ENCODE results near the gene ZRANB3. TPM values are rescaled to one million over a fixed set of nuclear protein-coding genes. Genes with fewer than 3 reads are reported as not detected.

Gene ZRANB3
- total and polyA plus RNA-seq, 4 donors = 2.5 to 7.2 (median 4.1) TPM

DNA sequence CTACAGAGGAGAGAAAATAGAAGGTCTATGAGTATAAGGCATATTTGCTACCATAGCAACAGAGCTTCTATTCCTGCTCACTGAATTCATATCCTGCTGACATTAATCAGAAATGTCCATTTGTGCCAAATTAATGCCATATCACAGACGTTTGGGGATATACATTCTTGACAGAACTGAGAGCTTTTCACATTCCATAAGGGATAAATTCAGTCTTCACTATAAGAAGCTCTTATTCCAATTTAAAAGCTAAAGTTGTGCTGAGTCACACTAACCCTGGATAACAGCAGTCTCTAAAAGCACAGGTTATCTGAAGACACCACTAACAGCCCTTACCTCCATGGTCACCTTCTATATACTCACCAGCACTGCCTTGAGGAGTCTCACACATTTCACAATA lies 300.9 kb downstream of the ZRANB3 start:
- Histone ChIP-seq H3K27me3 (ENCODE audit: control insufficient read depth in 4 of 4, insufficient read depth in 4 of 4, low read length in 3 of 4) (no peaks in the 10 kb centered on the region), H3K27ac (ENCODE audit: low read depth in 1 of 2, low read length in 2 of 2) (no peak overlapping the region), H3K4me1 (ENCODE audit: control insufficient read depth in 4 of 4, insufficient read depth in 4 of 4, low read length in 3 of 4) (no peaks in the 10 kb centered on the region), H3K9me3 (ENCODE audit: control insufficient read depth in 4 of 4, low read length in 3 of 4) (no peaks in the 10 kb centered on the region), H3K4me3 (ENCODE audit: low read depth in 1 of 3, low read length in 3 of 3) (no peak overlapping the region), H3K9ac (ENCODE audit: low read depth in 1 of 2, low read length in 2 of 2) (no peak overlapping the region), H3K36me3 (ENCODE audit: control insufficient read depth in 4 of 4, insufficient read depth in 3 of 4, low read depth in 1 of 4, low read length in 3 of 4) (no peaks in the 10 kb centered on the region)
- TF ChIP-seq, protein P1, sequence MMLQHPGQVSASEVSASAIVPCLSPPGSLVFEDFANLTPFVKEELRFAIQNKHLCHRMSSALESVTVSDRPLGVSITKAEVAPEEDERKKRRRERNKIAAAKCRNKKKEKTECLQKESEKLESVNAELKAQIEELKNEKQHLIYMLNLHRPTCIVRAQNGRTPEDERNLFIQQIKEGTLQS (IDR thresholded peaks at IDR 0.05) = no peak
- TF ChIP-seq SP1 (IDR thresholded peaks at IDR 0.05) = no peak
- no peak for TF ChIP-seq JUND (IDR thresholded peaks at IDR 0.05)
- no peak for TF ChIP-seq EGR1 (IDR thresholded peaks at IDR 0.05; ENCODE audit: low read depth in 2 of 2)
- no peak for TF ChIP-seq REST (IDR thresholded peaks at IDR 0.05)
- TF ChIP-seq RAD21 (IDR thresholded peaks at IDR 0.05) = no peak
- DNase-seq (ENCODE audit: low spot score) = no peak
- WGBS = 68% methylated on average over 1 of the region's 1 CpG

- H3K9me3 ChIP-seq (ENCODE audit: control insufficient read depth in 4 of 4, low read length in 3 of 4) = no peaks in the 10 kb centered on the region
- 93% methylated on average over 1 of the region's 1 CpG for WGBS
- H3K27ac ChIP-seq (ENCODE audit: low read depth in 1 of 2, low read length in 2 of 2) = no peak overlapping the region
- H3K36me3 ChIP-seq (ENCODE audit: control insufficient read depth in 4 of 4, insufficient read depth in 3 of 4, low read depth in 1 of 4, low read length in 3 of 4) = no peaks in the 10 kb centered on the region
- TF ChIP-seq, protein P1 (IDR thresholded peaks at IDR 0.05) = no peak
- TF ChIP-seq JUND (IDR thresholded peaks at IDR 0.05) (no peak), FOXA1 (IDR thresholded peaks at IDR 0.05) (no peak), TAF1 (conservative IDR thresholded peaks at IDR 0.05) (no peak), HNF4A (conservative IDR thresholded peaks at IDR 0.05) (no peak), RAD21 (IDR thresholded peaks at IDR 0.05) (no peak), YY1 (IDR thresholded peaks at IDR 0.05) (no peak), RXRA (IDR thresholded peaks at IDR 0.05) (no peak), NR2F2 (IDR thresholded peaks at IDR 0.05) (no peak), EGR1 (IDR thresholded peaks at IDR 0.05; ENCODE audit: low read depth in 2 of 2) (no peak), REST (IDR thresholded peaks at IDR 0.05) (no peak), FOXA2 (IDR thresholded peaks at IDR 0.05) (no peak), SP1 (IDR thresholded peaks at IDR 0.05) (no peak), GABPA (IDR thresholded peaks at IDR 0.05 in 1 of 2, conservative IDR thresholded peaks at IDR 0.05 in 1 of 2) (no peak), CTCF (IDR thresholded peaks at IDR 0.05; ENCODE audit: low read depth, low read length, missing input control) (no peak), HNF4G (IDR thresholded peaks at IDR 0.05) (no peak)
- TF ChIP-seq, protein P2, sequence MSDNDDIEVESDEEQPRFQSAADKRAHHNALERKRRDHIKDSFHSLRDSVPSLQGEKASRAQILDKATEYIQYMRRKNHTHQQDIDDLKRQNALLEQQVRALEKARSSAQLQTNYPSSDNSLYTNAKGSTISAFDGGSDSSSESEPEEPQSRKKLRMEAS (IDR thresholded peaks at IDR 0.05) = no peak
- TF ChIP-seq, protein P3, sequence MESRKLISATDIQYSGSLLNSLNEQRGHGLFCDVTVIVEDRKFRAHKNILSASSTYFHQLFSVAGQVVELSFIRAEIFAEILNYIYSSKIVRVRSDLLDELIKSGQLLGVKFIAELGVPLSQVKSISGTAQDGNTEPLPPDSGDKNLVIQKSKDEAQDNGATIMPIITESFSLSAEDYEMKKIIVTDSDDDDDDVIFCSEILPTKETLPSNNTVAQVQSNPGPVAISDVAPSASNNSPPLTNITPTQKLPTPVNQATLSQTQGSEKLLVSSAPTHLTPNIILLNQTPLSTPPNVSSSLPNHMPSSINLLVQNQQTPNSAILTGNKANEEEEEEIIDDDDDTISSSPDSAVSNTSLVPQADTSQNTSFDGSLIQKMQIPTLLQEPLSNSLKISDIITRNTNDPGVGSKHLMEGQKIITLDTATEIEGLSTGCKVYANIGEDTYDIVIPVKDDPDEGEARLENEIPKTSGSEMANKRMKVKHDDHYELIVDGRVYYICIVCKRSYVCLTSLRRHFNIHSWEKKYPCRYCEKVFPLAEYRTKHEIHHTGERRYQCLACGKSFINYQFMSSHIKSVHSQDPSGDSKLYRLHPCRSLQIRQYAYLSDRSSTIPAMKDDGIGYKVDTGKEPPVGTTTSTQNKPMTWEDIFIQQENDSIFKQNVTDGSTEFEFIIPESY (IDR thresholded peaks at IDR 0.05) = no peak
- H3K4me3 ChIP-seq (ENCODE audit: low read depth in 1 of 3, low read length in 3 of 3) = no peak overlapping the region
- DNase-seq (ENCODE audit: low spot score) = no peak
- H3K27me3 ChIP-seq (ENCODE audit: control insufficient read depth in 4 of 4, insufficient read depth in 4 of 4, low read length in 3 of 4) = no peaks in the 10 kb centered on the region
- H3K4me1 ChIP-seq (ENCODE audit: control insufficient read depth in 4 of 4, insufficient read depth in 4 of 4, low read length in 3 of 4) = no peaks in the 10 kb centered on the region
- H3K9ac ChIP-seq (ENCODE audit: low read depth in 1 of 2, low read length in 2 of 2) = no peak overlapping the region
Measured at GRCh38 chr2:135227386-135227785, 303.6 kb downstream of the ZRANB3 start.

Data from liver (tissue), 9 donors.